ENCODE results near the gene CST3.
"Not testable (repeated sequence)": the region's sequence is repeated elsewhere in the genome, so short reads cannot be mapped to it uniquely, and the experiment has no call there.

The CST3 gene

GRCh38 chr20:23661002-23661429 is 23.3 kb upstream of the CST3 start:
- no peak for DNase-seq

GRCh38 chr20:23659989-23660837 is 22.5 kb upstream of the CST3 start:
- no peak for DNase-seq

- DNase-seq = not testable (repeated sequence)
Observed at GRCh38 chr20:23659610-23659988, 21.8 kb upstream of the CST3 start.

GRCh38 chr20:23658989-23659609 is 21.3 kb upstream of the CST3 start:
- no peak for DNase-seq

- DNase-seq = no peak
Observed at GRCh38 chr20:23658336-23658735, 20.6 kb upstream of the CST3 start.

GRCh38 chr20:23657202-23657601 is 19.4 kb upstream of the CST3 start:
- no peak for DNase-seq

- DNase-seq = no peak
Observed at GRCh38 chr20:23656372-23656771, 18.6 kb upstream of the CST3 start.

- peak; percentile 75 to 79 for DNase-seq
Observed at GRCh38 chr20:23655491-23656211, 17.9 kb upstream of the CST3 start.

GRCh38 chr20:23654717-23655116 is 17.0 kb upstream of the CST3 start:
- DNase-seq = no peak

- no peak for DNase-seq
Observed at GRCh38 chr20:23654000-23654399, 16.2 kb upstream of the CST3 start.

- DNase-seq = no peak
Observed at GRCh38 chr20:23653400-23653938, 15.7 kb upstream of the CST3 start.

GRCh38 chr20:23652926-23653325 is 15.2 kb upstream of the CST3 start:
- DNase-seq = no peak

- DNase-seq = no peak
Observed at GRCh38 chr20:23652371-23652770, 14.6 kb upstream of the CST3 start.

- DNase-seq = no peak
Observed at GRCh38 chr20:23651117-23651516, 13.4 kb upstream of the CST3 start.

GRCh38 chr20:23649830-23650417 is 12.2 kb upstream of the CST3 start:
- DNase-seq = no peak

GRCh38 chr20:23649242-23649641 is 11.5 kb upstream of the CST3 start:
- no peak for DNase-seq

GRCh38 chr20:23647346-23647745 is 9.6 kb upstream of the CST3 start:
- DNase-seq = no peak

- DNase-seq = no peak
Observed at GRCh38 chr20:23646106-23646873, 8.5 kb upstream of the CST3 start.

GRCh38 chr20:23645575-23645974 is 7.8 kb upstream of the CST3 start:
- DNase-seq = no peak

- no peak for DNase-seq
Observed at GRCh38 chr20:23644164-23644563, 6.4 kb upstream of the CST3 start.

- peak; percentile 34 to 47 for DNase-seq
Observed at GRCh38 chr20:23643659-23644058, 5.9 kb upstream of the CST3 start.
